ENCODE data around the gene SPOCK2.

DNA sequence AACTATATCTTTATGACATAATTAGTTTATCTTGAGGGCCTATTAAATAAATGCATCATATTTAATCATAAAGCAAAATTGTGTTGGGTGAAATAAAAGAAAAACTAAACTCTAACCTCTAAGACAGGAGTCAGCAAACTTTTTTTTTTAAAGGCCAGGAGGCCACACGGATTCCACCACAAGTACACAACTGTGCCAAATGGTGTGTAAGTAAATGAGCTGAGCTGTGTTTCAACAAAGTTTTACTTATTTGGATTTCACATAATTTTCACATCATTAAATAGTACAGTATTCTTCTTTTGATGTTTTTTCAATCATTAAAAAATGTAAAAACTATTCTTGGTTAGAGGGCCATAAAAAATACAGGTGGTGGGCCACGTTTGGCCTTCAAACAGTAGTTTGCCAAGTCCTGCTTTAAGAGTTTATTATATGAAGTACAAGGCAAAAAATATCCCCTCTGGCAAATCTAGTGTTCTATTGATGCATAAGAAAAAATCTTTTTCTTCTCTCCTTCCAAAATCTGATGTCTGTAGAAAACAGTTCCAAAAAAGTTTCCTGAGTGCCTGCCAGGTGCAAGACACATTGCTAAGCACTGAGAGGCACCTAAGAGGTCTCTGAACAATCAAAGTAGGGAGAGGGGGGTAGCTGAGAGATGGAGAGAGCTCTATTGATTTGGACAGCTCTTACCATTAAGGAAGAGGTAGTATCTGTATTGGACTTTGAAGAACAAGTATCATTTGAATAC is 26.5 kb upstream of the SPOCK2 start:
- TF ChIP-seq POLR2A (IDR thresholded peaks at IDR 0.05) = no peak
- TF ChIP-seq, protein P1, sequence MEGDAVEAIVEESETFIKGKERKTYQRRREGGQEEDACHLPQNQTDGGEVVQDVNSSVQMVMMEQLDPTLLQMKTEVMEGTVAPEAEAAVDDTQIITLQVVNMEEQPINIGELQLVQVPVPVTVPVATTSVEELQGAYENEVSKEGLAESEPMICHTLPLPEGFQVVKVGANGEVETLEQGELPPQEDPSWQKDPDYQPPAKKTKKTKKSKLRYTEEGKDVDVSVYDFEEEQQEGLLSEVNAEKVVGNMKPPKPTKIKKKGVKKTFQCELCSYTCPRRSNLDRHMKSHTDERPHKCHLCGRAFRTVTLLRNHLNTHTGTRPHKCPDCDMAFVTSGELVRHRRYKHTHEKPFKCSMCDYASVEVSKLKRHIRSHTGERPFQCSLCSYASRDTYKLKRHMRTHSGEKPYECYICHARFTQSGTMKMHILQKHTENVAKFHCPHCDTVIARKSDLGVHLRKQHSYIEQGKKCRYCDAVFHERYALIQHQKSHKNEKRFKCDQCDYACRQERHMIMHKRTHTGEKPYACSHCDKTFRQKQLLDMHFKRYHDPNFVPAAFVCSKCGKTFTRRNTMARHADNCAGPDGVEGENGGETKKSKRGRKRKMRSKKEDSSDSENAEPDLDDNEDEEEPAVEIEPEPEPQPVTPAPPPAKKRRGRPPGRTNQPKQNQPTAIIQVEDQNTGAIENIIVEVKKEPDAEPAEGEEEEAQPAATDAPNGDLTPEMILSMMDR (IDR thresholded peaks at IDR 0.05) = no peak
